Mesenchymal stem cell (in vitro differentiated cells and primary cell): Measurements from ENCODE around the gene ZNF574.
"Not testable (repeated sequence)": the region's sequence is repeated elsewhere in the genome, so short reads cannot be mapped to it uniquely, and the experiment has no call there.

Experiments used
- DNase-seq: peaks from one replicate; pipeline ENCODE4 v3.0.0-alpha.2; 2013
- H2AFZ ChIP-seq: one replicate; pipeline ENCODE4 v1.6.1; 2013; ENCODE audit warnings: low read depth, mild to moderate bottlenecking, control low read depth, inconsistent platforms, low read length, moderate library complexity
- H2AK5ac ChIP-seq: 2 replicates; pipeline ENCODE4 v1.6.1; 2013; ENCODE audit warnings: low read length, moderate library complexity, mild to moderate bottlenecking, inconsistent platforms; ENCODE audit not compliant: severe bottlenecking
- H2BK120ac ChIP-seq: one replicate; pipeline ENCODE4 v1.6.1; 2013; ENCODE audit warnings: low read depth, mild to moderate bottlenecking, inconsistent platforms, low read length, moderate library complexity
- H2BK12ac ChIP-seq, 2 experiments: one replicate each; pipeline ENCODE4 v1.6.1; 2013; ENCODE audit warnings: inconsistent platforms in 2 of 2, low read length in 2 of 2, mild to moderate bottlenecking in 2 of 2, moderate library complexity in 2 of 2, control low read depth in 1 of 2
- H2BK15ac ChIP-seq: one replicate; pipeline ENCODE4 v1.6.1; 2013; ENCODE audit warnings: mild to moderate bottlenecking, low read depth, inconsistent platforms; ENCODE audit not compliant: poor library complexity, severe bottlenecking
- H2BK5ac ChIP-seq: 2 replicates; pipeline ENCODE4 v1.6.1; 2013; ENCODE audit warnings: low read depth, mild to moderate bottlenecking, low read length, control low read depth, inconsistent platforms; ENCODE audit not compliant: poor library complexity, severe bottlenecking
- H3K14ac ChIP-seq, 2 experiments: one replicate each; pipeline ENCODE4 v1.6.1; 2013; ENCODE audit warnings: inconsistent platforms in 2 of 2, low read length in 2 of 2, control low read depth in 1 of 2, mild to moderate bottlenecking in 1 of 2, moderate library complexity in 1 of 2
- H3K18ac ChIP-seq, 2 experiments: one replicate each; pipeline ENCODE4 v1.6.1; 2013; ENCODE audit warnings: inconsistent platforms in 2 of 2, low read length in 2 of 2, control low read depth in 1 of 2, low read depth in 1 of 2, mild to moderate bottlenecking in 1 of 2
- H3K23ac ChIP-seq, 2 experiments: one replicate each; pipeline ENCODE4 v1.6.1; 2013; ENCODE audit warnings: inconsistent platforms in 2 of 2, low read length in 2 of 2, mild to moderate bottlenecking in 2 of 2, moderate library complexity in 2 of 2, control low read depth in 1 of 2
- H3K27ac ChIP-seq: 2 replicates; pipeline ENCODE4 v1.5.1; 2013; ENCODE audit warnings: mild to moderate bottlenecking, moderate library complexity, low read length, control low read depth, inconsistent platforms; ENCODE audit not compliant: poor library complexity, severe bottlenecking
- H3K27me3 ChIP-seq, 2 experiments: 2 replicates each; pipeline versions ENCODE4 v1.6.1 to v1.7.0; 2013; ENCODE audit warnings: low read length in 2 of 2, mild to moderate bottlenecking in 2 of 2, moderate library complexity in 2 of 2, control low read depth in 1 of 2, inconsistent platforms in 1 of 2; ENCODE audit not compliant: control insufficient read depth in 1 of 2, insufficient read depth in 1 of 2
- H3K36me3 ChIP-seq, 2 experiments: 2 replicates each; pipeline versions ENCODE4 v1.6.1 to v1.7.0; 2013; ENCODE audit warnings: low read length in 2 of 2, control low read depth in 1 of 2, inconsistent platforms in 1 of 2, low read depth in 1 of 2, mild to moderate bottlenecking in 1 of 2; ENCODE audit not compliant: insufficient read depth in 2 of 2, control insufficient read depth in 1 of 2
- H3K4ac ChIP-seq, 2 experiments: one replicate each; pipeline ENCODE4 v1.6.1; 2013; ENCODE audit warnings: inconsistent platforms in 2 of 2, low read length in 2 of 2, mild to moderate bottlenecking in 2 of 2, moderate library complexity in 2 of 2, control low read depth in 1 of 2, low read depth in 1 of 2
- H3K4me1 ChIP-seq: 2 replicates; pipeline ENCODE4 v1.6.1; 2013; ENCODE audit warnings: low read depth, low read length, control low read depth; ENCODE audit not compliant: control insufficient read depth, insufficient read depth
- H3K4me2 ChIP-seq: 2 replicates; pipeline ENCODE4 v1.6.1; 2013; ENCODE audit warnings: low read length, mild to moderate bottlenecking, inconsistent platforms; ENCODE audit not compliant: poor library complexity, severe bottlenecking
- H3K4me3 ChIP-seq, 2 experiments: 2 replicates each; pipeline versions ENCODE4 v1.5.1 to v1.7.0; 2013; ENCODE audit warnings: low read length in 2 of 2, mild to moderate bottlenecking in 2 of 2, control low read depth in 1 of 2, low read depth in 1 of 2; ENCODE audit not compliant: insufficient read depth in 1 of 2
- H3K79me1 ChIP-seq: replicated peaks from 2 replicates; pipeline ENCODE4 v1.6.1; 2013; ENCODE audit warnings: mild to moderate bottlenecking, control low read depth, low read length, inconsistent platforms; ENCODE audit not compliant: poor library complexity, severe bottlenecking
- H3K9ac ChIP-seq: 2 replicates; pipeline ENCODE4 v1.7.0; 2013; ENCODE audit warnings: mild to moderate bottlenecking, low read length, moderate library complexity
- H3K9me3 ChIP-seq: 2 replicates; pipeline ENCODE4 v1.7.0; 2013; ENCODE audit warnings: mild to moderate bottlenecking, low read length; ENCODE audit not compliant: control insufficient read depth
- H4K8ac ChIP-seq: one replicate; pipeline ENCODE4 v1.6.1; 2013; ENCODE audit warnings: inconsistent platforms, mild to moderate bottlenecking, low read length, moderate library complexity
- H4K91ac ChIP-seq: one replicate; pipeline ENCODE4 v1.6.1; 2013; ENCODE audit warnings: mild to moderate bottlenecking, low read length, inconsistent platforms
- WGBS: methylation state at CpG from one replicate; pipeline ENCODE4 v1.1.7; 2013; ENCODE audit warnings: mixed read lengths; 5-methylcytosine and 5-hydroxymethylcytosine counted together

ZNF574 gene

DNA sequence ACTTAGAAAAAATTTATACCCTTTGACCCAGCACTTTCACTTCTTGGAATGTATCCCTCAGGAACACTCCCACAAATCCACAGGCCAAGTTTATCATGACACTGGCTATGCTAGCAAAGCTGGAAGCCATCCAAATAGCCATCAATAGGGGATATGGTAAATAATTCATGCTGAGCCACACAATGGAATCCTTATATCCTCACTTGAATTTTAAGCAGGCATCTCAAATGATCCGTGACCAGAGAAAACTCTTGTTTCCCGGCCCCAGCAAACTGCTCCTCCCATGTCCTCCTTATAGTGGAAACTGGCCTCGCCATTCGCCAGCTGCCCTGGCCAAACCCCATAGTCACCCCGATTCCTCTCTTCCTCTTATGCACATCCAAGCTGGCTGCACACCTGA, 43.5 kb upstream of the ZNF574 start:
- no peak for DNase-seq
- Histone ChIP-seq H3K9me3 (no peaks in the 10 kb centered on the region), H3K27ac (no peak overlapping the region), H2AFZ (no peak overlapping the region), H3K79me1 (no peaks in the 10 kb centered on the region), H2BK15ac (no peak overlapping the region), H3K4me3 (no peak overlapping the region), H2AK5ac (no peak overlapping the region), H4K8ac (no peak overlapping the region), H3K14ac (no peak overlapping the region), H2BK120ac (no peak overlapping the region), H2BK5ac (no peak overlapping the region), H3K18ac (no peak overlapping the region), H4K91ac (no peak overlapping the region), H2BK12ac (no peak overlapping the region), H3K4ac (no peak overlapping the region), H3K9ac (no peak overlapping the region), H3K36me3 (no peaks in the 10 kb centered on the region), H3K23ac (no peak overlapping the region), H3K4me2 (no peak overlapping the region), H3K27me3 (peaks cover 17 to 59% of the 10 kb centered on the region in 2 experiments), H3K4me1 (peaks cover 9% of the 10 kb centered on the region)
- WGBS: 60% methylated on average over 5 of the region's 5 CpGs

- Histone ChIP-seq H2BK5ac (no peak overlapping the region), H2AK5ac (no peak overlapping the region), H3K14ac (no peak overlapping the region), H3K4ac (no peak overlapping the region), H4K91ac (no peak overlapping the region), H2BK12ac (no peak overlapping the region), H2BK15ac (no peak overlapping the region), H3K27ac (no peak overlapping the region), H2BK120ac (no peak overlapping the region), H3K79me1 (no peaks in the 10 kb centered on the region), H4K8ac (no peak overlapping the region), H3K4me1 (peaks cover 9% of the 10 kb centered on the region), H3K9me3 (no peaks in the 10 kb centered on the region), H3K36me3 (no peaks in the 10 kb centered on the region), H3K4me3 (no peak overlapping the region), H3K9ac (no peak overlapping the region), H2AFZ (no peak overlapping the region), H3K27me3 (peaks cover 20 to 59% of the 10 kb centered on the region in 2 experiments), H3K4me2 (no peak overlapping the region), H3K23ac (no peak overlapping the region), H3K18ac (no peak overlapping the region)
- no peak for DNase-seq
- WGBS: 96% methylated on average over 4 of the region's 5 CpGs
These were observed 42.6 kb upstream of the ZNF574 start for GRCh38 chr19:42033413-42033812.

- H3K27me3 ChIP-seq: peaks cover 12 to 55% of the 10 kb centered on the region in 2 experiments
- peak overlapping the region in 1 of 2 experiments; percentile 56 for H3K4me3 ChIP-seq
- not testable (repeated sequence) for H3K79me1 ChIP-seq, H2AFZ ChIP-seq, H2BK12ac ChIP-seq, H3K27ac ChIP-seq, H3K4me2 ChIP-seq, H3K4ac ChIP-seq, H3K23ac ChIP-seq, H2AK5ac ChIP-seq, H4K91ac ChIP-seq, H3K14ac ChIP-seq, H3K9me3 ChIP-seq, H3K18ac ChIP-seq, H2BK120ac ChIP-seq, H2BK5ac ChIP-seq, H2BK15ac ChIP-seq, H4K8ac ChIP-seq, H3K36me3 ChIP-seq
- 34% methylated on average over 8 of the region's 17 CpGs for WGBS
- DNase-seq: peak; percentile 81
- H3K4me1 ChIP-seq: peaks cover 12% of the 10 kb centered on the region
- peak overlapping the region; percentile 80 for H3K9ac ChIP-seq
These were observed 41.1 kb upstream of the ZNF574 start for GRCh38 chr19:42034640-42035391.

DNA sequence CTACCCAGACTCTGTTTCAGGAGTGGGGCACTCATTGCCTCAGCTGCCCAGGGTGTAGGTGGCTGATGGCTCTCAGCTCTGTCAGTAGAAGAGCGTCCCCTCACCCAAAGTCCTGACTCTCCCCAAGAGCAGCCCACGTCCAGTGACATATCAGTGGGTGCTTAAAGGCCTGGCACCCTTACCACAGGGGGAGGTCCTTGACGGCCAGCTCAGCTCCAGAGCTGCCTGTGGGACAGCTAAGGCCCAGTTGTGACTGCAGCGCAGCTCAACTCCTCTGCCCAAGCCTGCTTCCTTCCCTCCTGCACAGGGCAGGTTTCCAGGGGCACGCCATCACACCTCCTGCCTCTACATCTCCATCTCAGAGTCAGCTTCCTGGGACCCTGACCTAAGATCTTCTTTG, 38.3 kb upstream of the ZNF574 start:
- Histone ChIP-seq H3K4me1 (peaks cover 6% of the 10 kb centered on the region), H2AFZ (no peak overlapping the region), H3K18ac (no peak overlapping the region), H3K27ac (no peak overlapping the region), H2BK120ac (no peak overlapping the region), H3K27me3 (peaks cover 29 to 46% of the 10 kb centered on the region in 2 experiments), H2BK15ac (no peak overlapping the region), H3K4ac (no peak overlapping the region), H3K79me1 (no peaks in the 10 kb centered on the region), H3K23ac (no peak overlapping the region), H4K8ac (peak overlapping the region; percentile 55), H3K9ac (no peak overlapping the region), H3K4me2 (no peak overlapping the region), H2BK12ac (no peak overlapping the region), H3K4me3 (no peak overlapping the region), H3K14ac (no peak overlapping the region), H4K91ac (no peak overlapping the region), H2AK5ac (no peak overlapping the region), H3K9me3 (no peaks in the 10 kb centered on the region), H2BK5ac (no peak overlapping the region), H3K36me3 (no peaks in the 10 kb centered on the region)
- 68% methylated on average over 5 of the region's 5 CpGs for WGBS
- no peak for DNase-seq
